ENCODE data around the gene LAMA3. TPM values are rescaled to one million over a fixed set of nuclear protein-coding genes. Genes with fewer than 3 reads are reported as not detected.

Gene LAMA3
- total and polyA plus RNA-seq, 2 of the 13 experiments (the other 11 are each of a cell fraction or from before 2014, with no cell fraction given), result 0.45 to 2.2 TPM

- no peaks in the 10 kb centered on the region for H3K9me3 ChIP-seq (ENCODE audit: low read length)
- no TSS peak for BruUV-seq (replicated peaks)
- POLR2A ChIA-PET, result no interaction called here
- H3K4me3 ChIP-seq (replicated peaks in 1 of 3; ENCODE audit: insufficient read depth in 1 of 3, low read depth in 2 of 3, low read length in 3 of 3), result no peak overlapping the region
- no peak overlapping the region for H3K27ac ChIP-seq (ENCODE audit: extremely low read length, insufficient read depth, low read length)
- no peaks in the 10 kb centered on the region for H3K79me2 ChIP-seq (ENCODE audit: insufficient read depth, low read length)
- no peak overlapping the region for H2AFZ ChIP-seq (ENCODE audit: low read length)
- H3K36me3 ChIP-seq (replicated peaks in 1 of 2; ENCODE audit: control insufficient read depth in 1 of 2, insufficient read depth in 2 of 2, low read length in 2 of 2), result no peaks in the 10 kb centered on the region
- in situ Hi-C loops (cut with HindIII; ENCODE audit: extremely low pct_ligation_motif_present, low pct_unique_long_range_greater_than_20kb) (no loop called here), intact Hi-C loops (cut with micrococcal nuclease; ENCODE audit: unreplicated experiment) (no loop called here)
- ATAC-seq (no peak), FAIRE-seq (no peak), DNase-seq (ENCODE audit: low spot score) (no peak)
- H4K20me1 ChIP-seq (ENCODE audit: insufficient read depth, low read length), result no peaks in the 10 kb centered on the region
- H3K9ac ChIP-seq (ENCODE audit: insufficient read depth, low read depth, low read length), result no peak overlapping the region
- H3K4me1 ChIP-seq (ENCODE audit: insufficient read depth, low read length), result peaks cover 6% of the 10 kb centered on the region; the same call in 1 of the 2 replicates
- no peak overlapping the region for H3K4me2 ChIP-seq (ENCODE audit: low read depth, low read length)
- no peaks in the 10 kb centered on the region for H3K27me3 ChIP-seq (ENCODE audit: control insufficient read depth in 1 of 2, insufficient read depth in 2 of 2, low read length in 2 of 2)
- 29% methylated on average over 6 of the region's 6 CpGs for WGBS (ENCODE audit: low lambda C conversion rate)
- CTCF ChIA-PET (ENCODE audit: low intra/inter-chr PET ratio, low total read pairs), result no interaction called here
- TF ChIP-seq ZNF646 (CRISPR knock-in tag; IDR thresholded peaks at IDR 0.05), result no peak
- no peak for TF ChIP-seq ZNF382 (CRISPR knock-in tag; IDR thresholded peaks at IDR 0.05; ENCODE audit: borderline replicate concordance)
- no peak for TF ChIP-seq WIZ (CRISPR knock-in tag; IDR thresholded peaks at IDR 0.05)
- no peak for TF ChIP-seq ZNF784 (CRISPR knock-in tag; IDR thresholded peaks at IDR 0.05; ENCODE audit: borderline replicate concordance)
- no peak for TF ChIP-seq ZC3H4 (CRISPR knock-in tag; IDR thresholded peaks at IDR 0.05; ENCODE audit: borderline replicate concordance)
- TF ChIP-seq, protein P1, sequence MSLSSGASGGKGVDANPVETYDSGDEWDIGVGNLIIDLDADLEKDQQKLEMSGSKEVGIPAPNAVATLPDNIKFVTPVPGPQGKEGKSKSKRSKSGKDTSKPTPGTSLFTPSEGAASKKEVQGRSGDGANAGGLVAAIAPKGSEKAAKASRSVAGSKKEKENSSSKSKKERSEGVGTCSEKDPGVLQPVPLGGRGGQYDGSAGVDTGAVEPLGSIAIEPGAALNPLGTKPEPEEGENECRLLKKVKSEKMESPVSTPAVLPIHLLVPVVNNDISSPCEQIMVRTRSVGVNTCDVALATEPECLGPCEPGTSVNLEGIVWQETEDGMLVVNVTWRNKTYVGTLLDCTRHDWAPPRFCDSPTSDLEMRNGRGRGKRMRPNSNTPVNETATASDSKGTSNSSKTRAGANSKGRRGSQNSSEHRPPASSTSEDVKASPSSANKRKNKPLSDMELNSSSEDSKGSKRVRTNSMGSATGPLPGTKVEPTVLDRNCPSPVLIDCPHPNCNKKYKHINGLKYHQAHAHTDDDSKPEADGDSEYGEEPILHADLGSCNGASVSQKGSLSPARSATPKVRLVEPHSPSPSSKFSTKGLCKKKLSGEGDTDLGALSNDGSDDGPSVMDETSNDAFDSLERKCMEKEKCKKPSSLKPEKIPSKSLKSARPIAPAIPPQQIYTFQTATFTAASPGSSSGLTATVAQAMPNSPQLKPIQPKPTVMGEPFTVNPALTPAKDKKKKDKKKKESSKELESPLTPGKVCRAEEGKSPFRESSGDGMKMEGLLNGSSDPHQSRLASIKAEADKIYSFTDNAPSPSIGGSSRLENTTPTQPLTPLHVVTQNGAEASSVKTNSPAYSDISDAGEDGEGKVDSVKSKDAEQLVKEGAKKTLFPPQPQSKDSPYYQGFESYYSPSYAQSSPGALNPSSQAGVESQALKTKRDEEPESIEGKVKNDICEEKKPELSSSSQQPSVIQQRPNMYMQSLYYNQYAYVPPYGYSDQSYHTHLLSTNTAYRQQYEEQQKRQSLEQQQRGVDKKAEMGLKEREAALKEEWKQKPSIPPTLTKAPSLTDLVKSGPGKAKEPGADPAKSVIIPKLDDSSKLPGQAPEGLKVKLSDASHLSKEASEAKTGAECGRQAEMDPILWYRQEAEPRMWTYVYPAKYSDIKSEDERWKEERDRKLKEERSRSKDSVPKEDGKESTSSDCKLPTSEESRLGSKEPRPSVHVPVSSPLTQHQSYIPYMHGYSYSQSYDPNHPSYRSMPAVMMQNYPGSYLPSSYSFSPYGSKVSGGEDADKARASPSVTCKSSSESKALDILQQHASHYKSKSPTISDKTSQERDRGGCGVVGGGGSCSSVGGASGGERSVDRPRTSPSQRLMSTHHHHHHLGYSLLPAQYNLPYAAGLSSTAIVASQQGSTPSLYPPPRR (CRISPR knock-in tag; IDR thresholded peaks at IDR 0.05; ENCODE audit: borderline replicate concordance), result no peak
- no peak for TF ChIP-seq MEIS1 (CRISPR knock-in tag; IDR thresholded peaks at IDR 0.05; ENCODE audit: borderline replicate concordance)
- peak; percentile 62 for TF ChIP-seq MAFF (IDR thresholded peaks at IDR 0.05; ENCODE audit: low read depth, low read length)
- TF ChIP-seq RORA (CRISPR knock-in tag; IDR thresholded peaks at IDR 0.05), result no peak
These were observed 301.5 kb downstream of the LAMA3 start for GRCh38 chr18:23990474-23991410.
